Small intestine (tissue), 7 donors: ENCODE results near the gene PLEKHN1. TPM values are rescaled to one million over a fixed set of nuclear protein-coding genes. Genes with fewer than 3 reads are reported as not detected.
"Not testable (repeated sequence)": the region's sequence is repeated elsewhere in the genome, so short reads cannot be mapped to it uniquely, and the experiment has no call there.

Experiments
- DNase-seq, 2 donors: peaks; one replicate each; pipeline versions ENCODE4 v3.0.0 to v3.0.0-alpha.2; 2013
- FAIRE-seq: peaks from 2 replicates; lab custom pipeline; 2012; peaks lifted over from hg19 to GRCh38; lab: Jason Lieb, UNC
- H3K27ac ChIP-seq, 3 donors: one replicate each; pipeline ENCODE4 v1.5.1; 2013; ENCODE audit warnings: low read length in 2 of 3, mild to moderate bottlenecking in 2 of 3, control low read depth in 1 of 3, inconsistent platforms in 1 of 3, low read depth in 1 of 3, moderate library complexity in 1 of 3
- H3K27me3 ChIP-seq, 3 donors: one replicate each; pipeline ENCODE4 v1.6.1; 2013; ENCODE audit warnings: low read length in 3 of 3, inconsistent platforms in 1 of 3; ENCODE audit not compliant: control insufficient read depth in 3 of 3, insufficient read depth in 3 of 3
- H3K36me3 ChIP-seq, 3 donors: one replicate each; pipeline ENCODE4 v1.6.1; 2013; ENCODE audit warnings: low read length in 3 of 3, inconsistent platforms in 1 of 3, low read depth in 1 of 3, mild to moderate bottlenecking in 1 of 3, moderate library complexity in 1 of 3; ENCODE audit not compliant: control insufficient read depth in 3 of 3, insufficient read depth in 2 of 3
- H3K4me1 ChIP-seq, 3 donors: one replicate each; pipeline ENCODE4 v1.6.1; 2013; ENCODE audit warnings: low read length in 2 of 3, inconsistent platforms in 1 of 3, low read depth in 1 of 3, mild to moderate bottlenecking in 1 of 3, moderate library complexity in 1 of 3; ENCODE audit not compliant: control insufficient read depth in 3 of 3, insufficient read depth in 2 of 3
- H3K4me3 ChIP-seq, 3 donors: one replicate each; pipeline ENCODE4 v1.5.1; 2013; ENCODE audit warnings: low read length in 3 of 3, control low read depth in 1 of 3, inconsistent platforms in 1 of 3, low read depth in 1 of 3, mild to moderate bottlenecking in 1 of 3, moderate library complexity in 1 of 3
- H3K9me3 ChIP-seq, 2 donors: one replicate each; pipeline ENCODE4 v1.6.1; 2013; ENCODE audit warnings: low read depth in 1 of 2, low read length in 1 of 2; ENCODE audit not compliant: control insufficient read depth in 2 of 2, insufficient read depth in 1 of 2
- WGBS, 3 donors: extraction: QIAGEN DNeasy Blood & Tissue Kit; methylation state at CpG; one replicate each; pipeline ENCODE4 v1.1.7; 2013; 5-methylcytosine and 5-hydroxymethylcytosine counted together
- polyA plus RNA-seq, 4 donors: library from polyadenylated mRNA; stranded (reverse) in 3 of 4; unstranded in 1 of 4; fragments of 200-250 nt in 3 of 4; fragments of 120-200 nt in 1 of 4; gene quantifications; one replicate each; pipeline versions ENCODE4 v1.2.1 to v1.2.3, GENCODE V29; 2013
- donor health status: healthy with polysubstance abuse.
- donor health status: control.
- donor health status: control.
- donor health status: Bipolar disorder and iron deficiency.
- donor health status: healthy.

PLEKHN1 gene
- polyA plus RNA-seq, 4 donors, result 0.64 to 0.89 (median 0.76) TPM

DNA sequence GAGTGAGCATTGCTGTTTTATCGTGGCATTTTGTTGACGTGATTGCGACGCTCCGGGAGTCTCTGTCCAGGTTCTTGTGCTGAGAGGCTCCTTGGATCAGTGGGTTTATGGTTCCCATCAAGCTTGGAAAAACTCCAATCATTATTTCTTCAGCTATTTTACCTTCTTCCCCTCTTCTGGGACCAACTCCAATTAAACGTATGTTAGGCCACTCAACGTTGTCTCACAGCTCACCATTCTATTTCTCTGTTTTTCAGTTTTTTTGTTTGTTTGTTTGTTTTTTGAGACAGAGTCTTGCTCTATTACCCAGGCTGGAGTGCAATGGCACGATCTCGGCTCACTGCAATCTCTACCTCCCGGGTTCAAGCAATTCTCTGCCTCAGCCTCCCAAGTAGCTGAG is 25.6 kb downstream of the PLEKHN1 start:
- Histone ChIP-seq H3K36me3 (no peaks in the 10 kb centered on the region), H3K27me3 (peaks cover 0 to 22% (median under 1%) of the 10 kb centered on the region in 3 donors), H3K4me3 (no peak overlapping the region), H3K27ac (no peak overlapping the region), H3K4me1 (no peaks in the 10 kb centered on the region), H3K9me3 (peaks cover 0 to 21% of the 10 kb centered on the region in 2 donors)
- 96 to 98% (median 97%) methylated on average over 10 of the region's 10 CpGs for WGBS, 3 donors
- no peak for DNase-seq
- no peak for FAIRE-seq

DNA sequence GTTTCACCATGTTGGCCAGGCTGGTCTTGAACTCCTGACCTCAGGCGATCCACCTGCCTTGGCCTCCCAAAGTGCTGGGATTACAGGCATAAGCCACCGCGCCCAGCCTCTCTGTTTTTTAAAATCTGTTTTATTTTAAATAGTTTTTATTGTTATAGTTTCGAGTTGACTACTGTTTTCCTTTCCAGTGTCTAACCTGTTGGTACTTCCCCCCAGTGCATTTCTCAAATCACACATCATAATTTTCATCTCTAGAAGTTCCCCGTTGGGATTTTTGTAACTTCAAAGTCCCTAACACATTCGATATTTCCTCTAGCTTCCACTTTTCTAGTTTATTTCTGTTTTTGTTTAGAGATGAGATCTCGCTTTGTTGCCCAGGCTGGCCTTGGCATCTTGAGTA is 26.1 kb downstream of the PLEKHN1 start:
- 69 to 91% (median 82%) methylated on average over 7 of the region's 7 CpGs for WGBS, 3 donors
- DNase-seq (no peak), FAIRE-seq (no peak)
- no peak overlapping the region for H3K27ac ChIP-seq
- H3K36me3 ChIP-seq, result no peaks in the 10 kb centered on the region
- no peaks in the 10 kb centered on the region for H3K4me1 ChIP-seq
- H3K9me3 ChIP-seq, result peaks cover 0 to 21% of the 10 kb centered on the region in 2 donors
- H3K4me3 ChIP-seq, result no peak overlapping the region
- peaks cover 0 to 27% (median 3%) of the 10 kb centered on the region in 3 donors for H3K27me3 ChIP-seq

DNA sequence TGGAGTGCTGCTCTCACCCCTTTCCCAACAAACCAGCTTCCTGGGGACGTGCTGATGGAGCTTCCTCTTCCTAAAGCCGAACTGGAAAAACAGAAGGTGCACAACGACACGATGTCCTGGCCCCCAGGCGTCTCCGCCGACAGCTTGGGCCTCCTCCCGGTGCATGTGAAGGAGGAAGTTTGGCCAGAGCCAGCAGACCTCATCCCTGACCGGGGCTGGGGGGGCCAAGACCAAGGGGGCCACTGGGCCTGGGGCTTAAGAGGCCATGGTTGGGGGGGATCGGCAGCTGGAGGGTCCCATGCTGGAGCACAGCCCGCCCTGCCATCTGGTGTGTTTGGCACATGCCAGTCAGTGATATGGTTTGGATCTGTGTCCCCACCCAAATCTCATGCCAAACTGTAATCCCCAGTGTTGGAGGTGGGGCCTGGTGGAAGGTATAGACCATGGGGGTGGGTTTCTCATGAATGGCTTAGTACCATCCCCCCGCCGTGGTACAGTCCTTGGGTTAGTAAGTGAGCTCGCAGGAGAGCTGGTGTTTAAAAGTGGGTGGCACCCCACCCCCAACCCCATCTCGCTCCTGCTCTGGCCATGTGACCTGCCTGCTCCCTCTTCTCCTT is 27.2 kb downstream of the PLEKHN1 start:
- FAIRE-seq (no peak), DNase-seq (no peak)
- no peak overlapping the region for H3K4me3 ChIP-seq
- H3K9me3 ChIP-seq, result peaks cover 0 to 21% of the 10 kb centered on the region in 2 donors
- H3K27ac ChIP-seq, result no peak overlapping the region
- peaks cover 8 to 38% (median 10%) of the 10 kb centered on the region in 3 donors for H3K27me3 ChIP-seq
- peaks cover 0 to 3% (median 0%) of the 10 kb centered on the region in 3 donors for H3K36me3 ChIP-seq
- WGBS, 3 donors, result 78 to 80% (median 79%) methylated on average over 15 of the region's 15 CpGs
- H3K4me1 ChIP-seq, result peaks cover 0 to 3% (median 0%) of the 10 kb centered on the region in 3 donors

DNA sequence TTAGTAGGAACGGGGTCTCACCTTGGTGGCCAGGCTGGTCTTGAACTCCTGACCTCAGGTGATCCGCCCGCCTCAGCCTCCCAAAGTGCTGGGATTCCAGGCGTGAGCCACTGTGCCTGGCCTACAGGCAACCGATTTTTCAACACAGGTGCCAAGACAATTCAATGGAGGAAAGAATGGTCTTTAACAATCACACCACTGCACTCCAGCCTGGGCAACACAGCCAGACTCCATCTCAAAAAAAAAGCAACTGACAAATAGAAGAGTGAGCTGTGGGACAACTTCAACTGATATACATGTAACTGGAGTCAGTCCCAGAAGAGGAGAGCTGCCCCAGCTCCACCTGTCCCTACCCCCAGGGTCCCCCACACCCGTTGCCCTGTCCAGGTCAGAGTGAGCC is 28.3 kb downstream of the PLEKHN1 start:
- not testable (repeated sequence) for H3K27ac ChIP-seq, H3K4me1 ChIP-seq, FAIRE-seq, H3K4me3 ChIP-seq, H3K36me3 ChIP-seq, DNase-seq
- WGBS, 3 donors, result 63 to 84% (median 74%) methylated on average over 6 of the region's 6 CpGs
- peaks cover 0 to 21% of the 10 kb centered on the region in 2 donors for H3K9me3 ChIP-seq
- H3K27me3 ChIP-seq, result peaks cover 13 to 44% (median 13%) of the 10 kb centered on the region in 3 donors

DNA sequence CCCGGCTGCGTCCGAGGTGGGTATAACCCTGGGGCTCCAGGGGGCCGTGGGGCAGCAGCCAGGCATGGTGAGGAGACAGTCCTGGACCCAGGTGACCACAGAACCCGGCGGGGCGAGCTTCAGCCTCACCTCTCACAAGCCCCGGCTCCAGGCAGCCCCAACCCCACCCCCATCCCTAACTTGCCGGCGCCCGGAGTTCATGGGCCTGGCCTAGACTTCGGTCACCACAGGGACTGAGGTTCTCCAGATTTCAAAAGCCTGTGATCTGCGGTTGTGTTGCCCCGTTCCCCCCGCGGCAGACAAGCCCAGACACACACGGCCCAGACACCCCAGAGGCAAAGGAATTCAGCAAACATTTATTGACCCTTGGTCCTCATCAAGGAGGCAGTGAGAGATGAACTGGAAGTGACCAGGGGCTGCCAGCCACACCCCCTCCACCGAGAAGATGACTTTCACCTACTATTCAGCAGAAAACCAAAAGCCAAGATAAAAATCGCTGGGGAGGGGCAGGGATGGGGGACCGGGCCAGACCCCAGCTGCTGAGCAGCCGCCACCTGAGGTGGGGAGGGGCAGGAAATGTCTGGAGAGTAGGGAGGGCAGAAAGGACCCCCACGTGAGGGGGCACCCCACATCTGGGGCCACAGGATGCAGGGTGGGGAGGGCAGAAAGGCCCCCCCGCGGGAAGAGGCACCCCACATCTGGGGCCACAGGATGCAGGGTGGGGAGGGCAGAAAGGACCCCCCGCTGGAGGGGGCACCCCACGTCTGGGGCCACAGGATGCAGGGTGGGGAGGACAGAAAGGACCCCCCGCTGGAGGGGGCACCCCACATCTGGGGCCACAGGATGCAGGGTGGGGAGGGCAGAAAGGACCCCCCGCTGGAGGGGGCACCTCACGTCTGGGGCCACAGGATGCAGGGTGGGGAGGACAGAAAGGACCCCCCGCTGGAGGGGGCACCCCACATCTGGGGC is 29.7 kb downstream of the PLEKHN1 start:
- Histone ChIP-seq H3K27ac (no peak overlapping the region), H3K27me3 (peaks cover 13 to 49% (median 13%) of the 10 kb centered on the region in 3 donors), H3K4me3 (no peak overlapping the region), H3K36me3 (peaks cover 0 to 3% (median 0%) of the 10 kb centered on the region in 3 donors), H3K4me1 (peaks cover 0 to 8% (median 4%) of the 10 kb centered on the region in 3 donors), H3K9me3 (peaks cover 0 to 21% of the 10 kb centered on the region in 2 donors)
- WGBS, 3 donors, result 20 to 28% (median 27%) methylated on average over 24 to 30 of the region's 30 CpGs
- FAIRE-seq (no peak), DNase-seq (no peak)

DNA sequence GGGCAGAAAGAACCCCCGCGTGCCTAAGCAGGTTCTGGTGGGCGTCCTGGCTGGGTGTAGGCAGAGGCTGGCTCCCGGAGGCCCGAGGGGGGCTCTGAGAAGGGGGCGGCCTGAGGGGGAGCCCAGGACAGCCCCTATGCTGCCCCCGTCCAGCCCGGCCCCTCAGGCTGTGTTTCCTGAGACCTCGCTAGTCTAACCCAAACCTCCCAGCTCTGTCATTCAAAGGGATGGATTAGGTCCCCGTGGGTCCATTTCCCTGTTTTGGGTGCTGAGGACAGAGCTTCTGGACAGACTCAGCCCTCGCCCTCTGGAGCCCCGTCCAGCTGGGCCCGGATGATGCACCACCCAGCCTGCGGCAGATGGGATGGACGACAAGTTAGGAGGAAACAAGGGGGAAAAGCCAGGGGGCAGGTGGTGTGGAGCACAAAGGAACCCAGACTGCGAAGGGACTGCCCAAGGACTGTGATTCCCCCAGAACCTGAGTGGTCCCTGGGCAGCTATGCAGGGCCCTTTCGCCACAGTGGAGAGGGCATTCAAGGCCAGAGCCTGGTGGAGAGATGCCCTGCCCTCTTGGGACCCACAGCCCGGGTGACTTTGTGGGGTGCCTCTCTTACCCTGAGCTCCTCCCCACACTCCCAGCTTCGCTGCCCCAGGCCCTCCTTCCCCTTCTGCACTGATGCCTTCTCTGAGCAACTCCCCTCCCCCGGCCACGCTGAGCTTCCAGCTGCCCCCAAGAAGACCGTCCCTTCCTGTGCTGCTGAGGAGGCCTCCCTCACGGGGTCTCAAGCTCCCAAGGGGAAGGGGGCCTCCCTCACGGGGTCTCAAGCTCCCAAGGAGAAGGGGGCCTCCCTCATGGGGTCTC is 30.8 kb downstream of the PLEKHN1 start:
- WGBS, 3 donors, result 54 to 62% (median 56%) methylated on average over 20 to 24 of the region's 24 CpGs
- peaks cover 0 to 3% (median 0%) of the 10 kb centered on the region in 3 donors for H3K36me3 ChIP-seq
- no peak overlapping the region for H3K4me3 ChIP-seq
- FAIRE-seq (no peak), DNase-seq (no peak)
- H3K27ac ChIP-seq, result no peak overlapping the region
- H3K4me1 ChIP-seq, result peaks cover 0 to 13% (median 4%) of the 10 kb centered on the region in 3 donors
- peaks cover 13 to 56% (median 13%) of the 10 kb centered on the region in 3 donors for H3K27me3 ChIP-seq
- peaks cover 0 to 13% of the 10 kb centered on the region in 2 donors for H3K9me3 ChIP-seq

DNA sequence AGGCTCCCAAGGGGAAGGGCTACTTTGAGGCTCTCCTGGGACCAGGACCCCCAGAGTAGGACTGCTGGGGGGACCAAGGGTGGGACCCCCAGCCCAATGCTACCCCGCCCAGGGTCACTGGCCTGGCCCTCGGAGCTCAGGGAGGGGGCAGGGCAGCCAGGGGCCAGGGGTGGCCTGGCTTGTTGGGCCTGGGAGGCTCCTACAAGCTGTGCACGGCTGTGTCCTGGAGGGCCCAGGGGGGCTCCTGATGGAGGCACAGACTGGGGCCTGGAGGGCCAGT is 31.4 kb downstream of the PLEKHN1 start:
- WGBS, 3 donors, result 60 to 72% (median 68%) methylated on average over 2 to 3 of the region's 3 CpGs
- Histone ChIP-seq H3K9me3 (peaks cover 0 to 8% of the 10 kb centered on the region in 2 donors), H3K4me1 (peaks cover 0 to 13% (median 4%) of the 10 kb centered on the region in 3 donors), H3K4me3 (no peak overlapping the region), H3K27ac (no peak overlapping the region), H3K36me3 (peaks cover 0 to 3% (median 0%) of the 10 kb centered on the region in 3 donors), H3K27me3 (peaks cover 13 to 56% (median 13%) of the 10 kb centered on the region in 3 donors)
- FAIRE-seq (no peak), DNase-seq (no peak)
